ENCODE results near the gene NF2. TPM values are rescaled to one million over a fixed set of nuclear protein-coding genes. Genes with fewer than 3 reads are reported as not detected.

Gene NF2
- total RNA-seq, 1 donor from 2014 or later: 35.4 TPM

GRCh38 chr22:29658176-29658575, 54.7 kb downstream of the NF2 start:
- no peaks in the 10 kb centered on the region for H3K36me3 Mint-ChIP-seq (ENCODE audit: unreplicated experiment)
- no peak for DNase-seq
- TF ChIP-seq CTCF (IDR thresholded peaks at IDR 0.05; ENCODE audit: partially characterized antibody, unreplicated experiment): no peak
- no peak overlapping the region for H3K27ac Mint-ChIP-seq (ENCODE audit: unreplicated experiment)
- peaks cover 2% of the 10 kb centered on the region for H3K27me3 Mint-ChIP-seq (ENCODE audit: unreplicated experiment)
- peaks cover 1% of the 10 kb centered on the region for H3K9me3 Mint-ChIP-seq (ENCODE audit: unreplicated experiment)
- H3K4me1 Mint-ChIP-seq (ENCODE audit: low read depth, unreplicated experiment): peaks cover 12% of the 10 kb centered on the region
- no peak overlapping the region for H3K4me3 Mint-ChIP-seq (ENCODE audit: unreplicated experiment)

- no peak for TF ChIP-seq CTCF (IDR thresholded peaks at IDR 0.05; ENCODE audit: partially characterized antibody, unreplicated experiment)
- Mint-ChIP-seq H3K36me3 (ENCODE audit: unreplicated experiment) (no peaks in the 10 kb centered on the region), H3K9me3 (ENCODE audit: unreplicated experiment) (peaks cover 1% of the 10 kb centered on the region), H3K27me3 (ENCODE audit: unreplicated experiment) (peaks cover 2% of the 10 kb centered on the region), H3K4me1 (ENCODE audit: low read depth, unreplicated experiment) (peaks cover 3% of the 10 kb centered on the region), H3K27ac (ENCODE audit: unreplicated experiment) (no peak overlapping the region), H3K4me3 (ENCODE audit: unreplicated experiment) (no peak overlapping the region)
- DNase-seq: no peak
Observed at GRCh38 chr22:29660021-29660420, 56.6 kb downstream of the NF2 start.

GRCh38 chr22:29661336-29661735, 57.9 kb downstream of the NF2 start:
- Mint-ChIP-seq H3K36me3 (ENCODE audit: unreplicated experiment) (no peaks in the 10 kb centered on the region), H3K27ac (ENCODE audit: unreplicated experiment) (no peak overlapping the region), H3K27me3 (ENCODE audit: unreplicated experiment) (peaks cover 2% of the 10 kb centered on the region), H3K9me3 (ENCODE audit: unreplicated experiment) (peaks cover 1% of the 10 kb centered on the region), H3K4me3 (ENCODE audit: unreplicated experiment) (no peak overlapping the region), H3K4me1 (ENCODE audit: low read depth, unreplicated experiment) (peaks cover 3% of the 10 kb centered on the region)
- no peak for TF ChIP-seq CTCF (IDR thresholded peaks at IDR 0.05; ENCODE audit: partially characterized antibody, unreplicated experiment)
- no peak for DNase-seq

GRCh38 chr22:29663180-29663821, 59.9 kb downstream of the NF2 start:
- H3K27ac Mint-ChIP-seq (ENCODE audit: unreplicated experiment): no peak overlapping the region
- peaks cover 1% of the 10 kb centered on the region for H3K9me3 Mint-ChIP-seq (ENCODE audit: unreplicated experiment)
- DNase-seq: no peak
- H3K4me1 Mint-ChIP-seq (ENCODE audit: low read depth, unreplicated experiment): peaks cover 3% of the 10 kb centered on the region
- H3K4me3 Mint-ChIP-seq (ENCODE audit: unreplicated experiment): no peak overlapping the region
- TF ChIP-seq CTCF (IDR thresholded peaks at IDR 0.05; ENCODE audit: partially characterized antibody, unreplicated experiment): no peak
- no peaks in the 10 kb centered on the region for H3K36me3 Mint-ChIP-seq (ENCODE audit: unreplicated experiment)
- H3K27me3 Mint-ChIP-seq (ENCODE audit: unreplicated experiment): peaks cover 2% of the 10 kb centered on the region

- DNase-seq: no peak
- Mint-ChIP-seq H3K9me3 (ENCODE audit: unreplicated experiment) (no peaks in the 10 kb centered on the region), H3K36me3 (ENCODE audit: unreplicated experiment) (no peaks in the 10 kb centered on the region), H3K4me1 (ENCODE audit: low read depth, unreplicated experiment) (no peaks in the 10 kb centered on the region), H3K4me3 (ENCODE audit: unreplicated experiment) (no peak overlapping the region), H3K27ac (ENCODE audit: unreplicated experiment) (no peak overlapping the region), H3K27me3 (ENCODE audit: unreplicated experiment) (peaks cover 2% of the 10 kb centered on the region)
- TF ChIP-seq CTCF (IDR thresholded peaks at IDR 0.05; ENCODE audit: partially characterized antibody, unreplicated experiment): no peak
Observed at GRCh38 chr22:29665486-29665885, 62.1 kb downstream of the NF2 start.

All from glutamatergic neuron (in vitro differentiated cells).